ENCODE data around the gene SPINK9.

SPINK9 gene

GRCh38 chr5:148372166-148372725 lies 36.9 kb downstream of the SPINK9 start:
- DNase-seq = no peak

GRCh38 chr5:148372893-148373292 lies 37.5 kb downstream of the SPINK9 start:
- DNase-seq = peak; percentile 8

- DNase-seq = peak; percentile 62
These were observed 39.5 kb downstream of the SPINK9 start for GRCh38 chr5:148374690-148375360.

- no peak for DNase-seq
These were observed 40.8 kb downstream of the SPINK9 start for GRCh38 chr5:148376198-148376597.

- no peak for DNase-seq
These were observed 43.3 kb downstream of the SPINK9 start for GRCh38 chr5:148378670-148379069.

- no peak for DNase-seq
These were observed 44.0 kb downstream of the SPINK9 start for GRCh38 chr5:148379340-148379739.

- no peak for DNase-seq
These were observed 46.5 kb downstream of the SPINK9 start for GRCh38 chr5:148381906-148382305.

- no peak for DNase-seq
These were observed 47.6 kb downstream of the SPINK9 start for GRCh38 chr5:148382961-148383360.

GRCh38 chr5:148383564-148384379 lies 48.4 kb downstream of the SPINK9 start, which contains the start of gene FBXO38:
Gene FBXO38, plus strand, starts transcription at chr5:148383958. Its CDS starts 10,819 bp downstream, at chr5:148394777.
- DNase-seq = peak; percentile 96

- DNase-seq = no peak
These were observed 49.0 kb downstream of the SPINK9 start for GRCh38 chr5:148384380-148384737.

- DNase-seq = no peak
These were observed 49.7 kb downstream of the SPINK9 start for GRCh38 chr5:148385094-148385493.

- no peak for DNase-seq
These were observed 50.7 kb downstream of the SPINK9 start for GRCh38 chr5:148386041-148386440.

GRCh38 chr5:148387325-148387724 lies 52.0 kb downstream of the SPINK9 start:
- DNase-seq = peak; percentile 82

GRCh38 chr5:148388696-148389095 lies 53.3 kb downstream of the SPINK9 start:
- DNase-seq = no peak
